Stromal cell of bone marrow (primary cell): ENCODE results near the gene MAPRE3.

Source experiments
- DNase-seq: peaks from one replicate; pipeline ENCODE4 v3.0.0-alpha.2; 2012; ENCODE audit warnings: low read depth

MAPRE3 gene

GRCh38 chr2:26950246-26950645 is 20.2 kb upstream of the MAPRE3 start:
- DNase-seq = no peak

DNA sequence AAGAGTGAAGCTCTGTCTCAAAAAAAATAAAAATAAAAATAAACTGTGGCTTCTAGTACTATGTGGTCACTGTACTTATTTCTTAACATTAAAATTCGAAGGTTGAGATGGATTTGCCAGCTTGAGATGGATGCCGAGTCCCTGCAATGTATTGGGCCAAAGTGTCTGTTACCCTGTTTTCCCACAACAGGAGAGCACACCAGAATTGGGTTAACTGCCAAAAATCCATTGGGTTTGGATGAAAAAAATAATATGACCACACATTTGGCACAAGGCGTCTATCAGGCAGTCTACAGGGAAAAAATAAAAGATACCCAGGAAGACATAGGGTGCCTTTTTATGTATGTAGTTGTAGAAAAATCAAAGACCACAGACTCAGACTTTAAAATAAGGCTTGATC is 19.2 kb upstream of the MAPRE3 start:
- no peak for DNase-seq

DNA sequence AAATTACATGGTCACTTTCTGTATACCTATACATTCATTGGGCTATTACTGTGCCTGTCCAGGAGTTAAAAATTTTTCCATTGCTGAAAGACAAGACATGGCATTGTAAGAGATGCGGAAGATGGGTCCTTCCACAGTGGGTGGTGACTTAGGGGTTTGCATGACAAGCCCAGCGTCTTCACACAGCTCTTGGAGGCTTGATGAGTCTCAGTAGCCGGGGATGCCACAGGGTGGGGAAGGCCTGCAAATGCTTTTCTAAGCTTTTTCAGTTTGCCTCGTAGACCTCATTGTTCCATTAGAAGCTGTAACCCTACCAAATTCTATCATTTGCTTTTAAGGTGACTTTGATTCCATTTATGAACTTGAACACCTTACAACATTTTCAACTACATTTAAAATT is 18.1 kb upstream of the MAPRE3 start:
- no peak for DNase-seq

GRCh38 chr2:26954135-26954534 is 16.3 kb upstream of the MAPRE3 start:
- DNase-seq = no peak

- no peak for DNase-seq
These were observed 13.4 kb upstream of the MAPRE3 start for GRCh38 chr2:26957041-26957440.

GRCh38 chr2:26957534-26957933 is 12.9 kb upstream of the MAPRE3 start:
- DNase-seq = no peak

- DNase-seq = no peak
These were observed 11.1 kb upstream of the MAPRE3 start for GRCh38 chr2:26959331-26959730.

DNA sequence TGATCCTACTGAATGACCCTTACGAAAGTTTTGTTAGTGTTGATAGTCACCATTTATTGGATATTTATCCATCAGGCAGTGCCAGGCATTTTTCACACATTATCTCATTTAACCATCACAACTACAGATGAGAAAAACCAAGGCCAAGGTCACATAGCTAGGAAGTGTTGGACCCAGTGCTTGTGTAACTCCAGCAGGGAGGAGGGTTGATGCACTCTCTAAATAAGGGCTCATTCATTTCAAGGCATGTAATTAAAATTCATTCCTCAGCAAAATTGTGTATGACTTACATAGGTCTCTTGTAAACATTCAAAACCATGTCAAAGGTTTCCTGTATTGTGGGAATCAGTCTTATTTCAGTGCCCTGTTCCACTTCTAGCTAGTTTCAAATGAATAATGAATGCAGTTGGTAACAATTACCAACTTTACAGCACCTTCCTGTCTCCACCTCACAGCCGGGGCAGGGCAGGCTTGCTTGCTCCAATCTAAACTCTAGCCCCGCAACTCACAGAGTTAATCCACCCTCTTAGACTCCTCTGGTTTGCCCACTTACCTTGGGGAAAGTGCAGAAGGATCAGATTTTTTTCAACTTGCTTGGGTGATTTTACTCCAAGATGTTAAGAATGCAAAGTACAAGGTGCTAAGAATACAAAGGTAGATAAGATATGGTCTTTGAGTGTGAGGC is 5.8 kb upstream of the MAPRE3 start:
- DNase-seq = no peak

DNA sequence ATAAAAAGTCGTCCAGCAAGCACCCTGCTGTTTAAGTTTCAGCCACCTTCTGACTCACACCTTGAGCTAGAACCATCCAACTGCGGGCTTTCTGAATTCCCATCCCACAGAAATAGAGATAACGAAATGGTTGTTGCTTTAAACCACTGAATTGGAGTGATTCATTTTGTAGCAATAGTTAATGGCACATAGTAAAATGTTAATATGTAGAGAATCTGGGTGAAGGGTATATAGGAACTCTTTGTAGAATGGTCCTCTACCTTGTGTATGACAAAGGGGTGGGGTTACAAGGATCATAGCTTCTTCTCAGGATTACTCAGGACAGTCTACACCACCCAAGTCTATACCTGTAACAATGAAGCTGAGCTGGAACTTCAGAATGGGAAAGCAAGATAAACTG is 2.4 kb upstream of the MAPRE3 start:
- DNase-seq = no peak

DNA sequence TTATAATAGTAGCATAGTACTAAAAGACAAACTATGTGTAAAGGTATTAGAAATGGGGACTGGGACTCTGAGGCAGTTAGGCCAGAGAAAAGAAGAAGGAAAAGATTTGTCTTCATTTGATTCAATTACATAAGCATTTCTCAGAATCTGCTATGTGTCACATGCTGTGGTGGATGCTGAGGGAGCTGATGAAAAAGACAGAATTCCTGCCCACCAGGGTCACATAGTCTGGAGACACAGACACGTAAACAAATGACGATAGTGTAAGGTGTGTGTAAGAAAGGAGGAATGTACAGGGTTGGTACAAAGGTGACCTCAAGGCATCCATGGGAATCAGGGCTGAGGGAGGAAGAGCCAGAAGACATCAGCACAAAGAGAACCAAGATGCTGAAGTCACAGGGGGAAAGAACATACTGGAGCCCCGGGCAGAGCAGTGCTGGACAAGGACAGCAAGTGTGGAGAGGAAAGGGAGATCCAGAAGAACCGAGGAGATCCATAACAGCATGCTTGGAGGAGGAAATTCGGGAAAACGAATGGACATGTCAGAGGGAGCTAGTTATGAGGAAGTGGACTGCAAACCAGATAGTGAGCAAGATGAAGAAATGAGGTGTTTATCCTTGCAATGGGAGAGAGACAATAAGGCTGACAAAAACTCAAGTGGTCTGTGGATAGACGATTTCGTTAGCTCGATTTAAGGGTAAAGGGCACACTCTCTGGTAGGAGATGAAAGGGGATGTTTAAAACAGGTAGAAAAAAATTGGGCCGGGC is 1.2 kb upstream of the MAPRE3 start:
- no peak for DNase-seq

DNA sequence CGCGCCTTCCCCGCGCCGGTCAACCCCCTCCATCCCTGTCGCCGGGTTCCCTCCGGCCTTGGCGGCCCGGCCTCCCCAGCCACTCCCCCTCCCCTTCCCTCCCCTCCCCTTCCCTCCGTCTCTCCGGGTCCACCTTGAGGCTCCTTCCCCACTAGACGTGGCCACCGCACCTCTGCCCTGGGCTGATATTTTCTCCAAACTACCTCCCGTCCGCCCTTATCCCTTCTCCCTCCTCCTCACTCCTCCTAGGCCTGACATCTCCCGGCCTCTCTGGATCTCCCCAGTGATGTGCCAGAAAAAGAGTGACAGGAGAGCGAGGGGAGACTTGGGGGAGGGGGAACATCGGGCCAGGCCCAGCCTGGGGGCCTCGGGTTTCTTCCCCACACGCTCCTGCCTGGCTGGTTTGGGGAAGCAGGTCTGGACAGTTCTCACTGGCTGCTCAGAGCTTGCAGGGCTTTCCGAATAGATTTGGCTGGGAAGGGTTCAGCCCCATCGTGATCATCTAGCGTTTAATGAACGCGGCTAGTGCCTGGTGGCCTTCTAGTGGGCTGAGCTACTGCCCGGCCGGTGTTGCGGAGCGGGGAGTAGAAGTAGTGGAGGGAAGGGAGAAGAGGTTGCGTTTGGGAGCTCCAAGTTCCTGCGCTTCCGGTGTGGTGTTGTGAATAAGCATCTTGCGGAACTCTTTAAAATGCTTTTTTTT is 641 bp downstream of the MAPRE3 start:
- no peak for DNase-seq

GRCh38 chr2:26971911-26972786 is 1.7 kb downstream of the MAPRE3 start:
- no peak for DNase-seq

- no peak for DNase-seq
These were observed 3.9 kb downstream of the MAPRE3 start for GRCh38 chr2:26974352-26974751.

DNA sequence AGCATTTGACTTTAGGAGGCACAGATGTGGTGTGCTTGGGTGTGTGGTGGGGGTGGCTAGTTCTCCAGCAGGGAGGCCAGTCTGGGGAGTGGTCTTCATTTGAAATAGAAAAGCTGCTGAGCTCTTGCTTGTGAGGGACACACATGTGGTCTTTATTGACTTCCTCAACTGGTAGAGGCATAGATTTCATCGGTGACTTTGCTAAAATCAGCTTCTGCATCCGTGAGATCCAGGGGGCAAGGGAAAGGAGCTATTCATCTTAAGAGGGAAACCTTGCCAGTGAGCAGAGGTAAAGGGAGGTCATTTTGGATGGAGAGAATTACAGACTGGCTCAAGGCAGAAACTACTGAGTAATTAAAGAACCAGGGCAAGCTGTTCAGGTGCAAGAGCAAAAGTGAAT is 4.7 kb downstream of the MAPRE3 start:
- DNase-seq = no peak

GRCh38 chr2:26975656-26976055 is 5.2 kb downstream of the MAPRE3 start:
- no peak for DNase-seq

GRCh38 chr2:26976237-26976636 is 5.8 kb downstream of the MAPRE3 start:
- no peak for DNase-seq

DNA sequence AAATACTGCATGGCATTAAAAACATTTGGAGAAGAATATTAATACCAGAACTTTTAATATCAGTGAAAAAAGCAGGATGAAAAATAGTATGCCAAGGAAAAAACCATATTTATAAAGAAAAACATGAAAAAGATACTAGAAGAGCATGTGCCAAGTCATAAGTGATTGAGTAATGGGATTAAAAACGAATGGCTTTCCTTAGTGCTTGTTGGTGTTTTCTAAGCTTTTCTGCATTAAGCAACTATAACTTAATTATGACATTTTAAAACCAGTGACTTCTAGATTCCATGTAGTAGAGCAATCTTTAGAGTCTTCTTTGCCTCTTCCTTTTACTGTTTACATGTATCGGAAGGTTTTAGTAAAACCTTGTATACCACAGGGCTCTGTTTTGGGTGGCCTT is 6.6 kb downstream of the MAPRE3 start:
- no peak for DNase-seq

DNA sequence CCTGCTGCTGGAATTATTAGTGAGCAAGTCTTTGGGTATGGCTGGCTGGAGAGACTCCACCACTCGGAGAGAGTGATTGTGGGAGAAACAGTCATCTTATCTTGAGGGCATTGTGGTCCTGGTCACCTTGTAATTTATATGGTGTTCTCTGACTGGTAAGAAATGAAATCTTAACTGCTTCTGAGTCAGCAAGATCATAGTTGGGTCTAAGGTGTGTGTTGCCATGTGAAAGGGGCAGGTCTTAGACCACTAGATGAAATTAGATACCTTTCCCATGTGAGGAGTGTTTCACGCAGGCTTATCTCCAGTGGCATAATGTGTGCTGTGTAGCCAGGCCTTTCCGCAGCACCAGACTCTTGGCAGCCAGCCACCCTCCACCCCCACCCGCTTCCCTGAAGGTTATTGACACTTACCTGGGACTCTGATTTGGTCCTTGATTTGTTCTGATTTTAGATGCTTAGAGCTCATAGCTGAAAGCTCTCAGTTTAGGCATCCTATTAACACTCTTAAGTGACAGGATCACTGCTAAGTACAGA is 7.7 kb downstream of the MAPRE3 start:
- DNase-seq = no peak

DNA sequence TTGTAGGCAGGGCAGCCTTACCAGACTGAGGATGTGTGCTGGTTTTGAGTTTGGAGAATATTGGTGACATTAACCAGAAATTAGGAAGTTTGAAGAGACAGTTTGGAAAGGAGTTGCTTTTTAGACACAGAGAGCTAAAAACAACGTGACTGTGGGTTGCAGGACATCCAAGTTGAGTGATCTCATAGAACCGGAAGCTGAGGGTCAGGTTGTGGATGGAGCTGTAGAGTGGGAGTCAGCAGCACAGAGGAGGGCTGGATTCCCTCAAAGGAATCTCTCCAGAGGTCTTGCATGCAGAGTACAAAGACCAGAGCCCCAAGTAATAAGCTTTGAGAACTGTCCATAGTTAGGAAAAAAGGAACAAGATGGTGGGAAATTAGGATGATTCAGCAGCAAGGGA is 9.3 kb downstream of the MAPRE3 start:
- no peak for DNase-seq

GRCh38 chr2:26980971-26981370 is 10.5 kb downstream of the MAPRE3 start:
- DNase-seq = no peak

DNA sequence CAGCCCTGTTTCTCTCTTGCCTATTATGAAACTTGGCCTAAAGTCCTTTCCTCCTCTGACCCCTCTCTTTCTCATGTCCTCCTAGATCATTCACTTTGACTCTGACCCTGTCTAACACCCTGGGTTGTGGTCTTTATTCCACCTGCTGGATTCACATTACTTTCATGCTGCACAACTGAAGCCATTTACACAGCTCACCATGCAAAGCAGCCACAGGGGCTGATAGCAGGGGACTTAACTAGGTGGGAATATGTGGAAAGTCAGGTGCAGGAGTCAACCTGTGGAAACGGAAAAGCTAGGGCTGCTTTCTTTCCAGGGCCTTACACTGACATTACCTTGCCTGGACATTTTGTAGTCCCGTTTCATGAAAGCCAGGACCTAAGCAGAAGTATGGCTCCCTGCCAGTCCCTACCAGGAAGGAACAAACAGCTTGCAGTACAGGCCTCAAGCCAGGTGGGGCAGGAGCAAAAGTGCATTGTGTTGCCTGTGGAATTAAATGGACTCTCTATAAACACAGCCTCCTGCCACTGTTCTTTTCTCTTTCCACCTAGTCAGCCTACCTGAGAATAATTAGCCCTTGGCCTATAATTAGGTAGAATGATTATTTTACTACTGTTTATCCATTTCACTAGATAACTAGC is 11.8 kb downstream of the MAPRE3 start:
- no peak for DNase-seq
